GM23248 (cell line): ENCODE results near the gene SDHAF3. TPM values are rescaled to one million over a fixed set of nuclear protein-coding genes. Genes with fewer than 3 reads are reported as not detected.
"Not testable (repeated sequence)": the region's sequence is repeated elsewhere in the genome, so short reads cannot be mapped to it uniquely, and the experiment has no call there.

Experiments
- DNase-seq: peaks from one replicate; pipeline ENCODE4 v3.0.0-alpha.2; 2015
- H2AFZ ChIP-seq: fragments of 200-600 bp; sonication (generic); 2 replicates; pipeline ENCODE4 v1.6.1; 2016; ENCODE audit warnings: antibody characterized with exemption
- H3F3A ChIP-seq: fragments of 200-600 bp; sonication (generic); 2 replicates; pipeline ENCODE4 v1.6.1; 2016; ENCODE audit warnings: mild to moderate bottlenecking, antibody characterized with exemption, mixed run types; ENCODE audit not compliant: insufficient read depth
- H3K27ac ChIP-seq: fragments of 200-600 bp; sonication (generic); 2 replicates; pipeline ENCODE4 v1.5.1; 2016; ENCODE audit warnings: mild to moderate bottlenecking
- H3K27me3 ChIP-seq: fragments of 200-600 bp; sonication (generic); replicated peaks from 2 replicates; pipeline ENCODE4 v1.6.1; 2016; ENCODE audit warnings: mild to moderate bottlenecking; ENCODE audit not compliant: insufficient read depth
- H3K36me3 ChIP-seq: fragments of 200-600 bp; sonication (generic); 2 replicates; pipeline ENCODE4 v1.6.1; 2016; ENCODE audit warnings: low read depth, mild to moderate bottlenecking
- H3K4me1 ChIP-seq: fragments of 200-600 bp; sonication (generic); 2 replicates; pipeline ENCODE4 v1.6.1; 2016; ENCODE audit warnings: mild to moderate bottlenecking; ENCODE audit not compliant: insufficient read depth
- H3K4me2 ChIP-seq: fragments of 200-600 bp; sonication (generic); one replicate; pipeline ENCODE4 v1.6.1; 2016; ENCODE audit warnings: mild to moderate bottlenecking; ENCODE audit not compliant: unreplicated experiment
- H3K4me3 ChIP-seq: fragments of 200-600 bp; sonication (generic); 2 replicates; pipeline ENCODE4 v1.5.1; 2016; ENCODE audit warnings: mild to moderate bottlenecking
- H3K79me2 ChIP-seq: fragments of 200-600 bp; sonication (generic); 2 replicates; pipeline ENCODE4 v1.6.1; 2016; ENCODE audit warnings: mild to moderate bottlenecking; ENCODE audit not compliant: insufficient read depth
- H3K9ac ChIP-seq: fragments of 200-600 bp; sonication (generic); 2 replicates; pipeline ENCODE4 v1.6.1; 2016; ENCODE audit warnings: mild to moderate bottlenecking
- H3K9me2 ChIP-seq: fragments of 200-600 bp; sonication (generic); 2 replicates; pipeline ENCODE4 v1.6.1; 2016; ENCODE audit warnings: mixed run types, mild to moderate bottlenecking, moderate library complexity; ENCODE audit not compliant: insufficient read depth
- H3K9me3 ChIP-seq: fragments of 200-600 bp; sonication (generic); one replicate; pipeline ENCODE4 v1.6.1; 2017; ENCODE audit warnings: low read depth
- H4K20me1 ChIP-seq: fragments of 200-600 bp; sonication (generic); 2 replicates; pipeline ENCODE4 v1.6.0; 2016; ENCODE audit not compliant: insufficient read depth
- EZH2 ChIP-seq: fragments of 200-600 bp; sonication (generic); IDR thresholded peaks from 2 replicates; pipeline ENCODE4 v1.6.1; 2018; ENCODE audit warnings: antibody characterized with exemption, mild to moderate bottlenecking; ENCODE audit not compliant: insufficient read depth, poor library complexity, severe bottlenecking
- EZH2phosphoT487 ChIP-seq: fragments of 200-600 bp; sonication (generic); IDR thresholded peaks from 2 replicates; pipeline ENCODE4 v1.6.1; 2018; ENCODE audit warnings: antibody characterized with exemption, moderate library complexity, mild to moderate bottlenecking, low read depth; ENCODE audit not compliant: insufficient read depth
- WGBS, 2 experiments: methylation state at CpG; one replicate each; pipeline ENCODE4 v1.1.6; 2015 to 2017; ENCODE audit warnings: low lambda C conversion rate in 2 of 2, low coverage in 1 of 2; ENCODE audit errors: missing lambda C conversion rate in 2 of 2; 5-methylcytosine and 5-hydroxymethylcytosine counted together
- in situ Hi-C: fragments of 300-500 bp; cut with MboI; formaldehyde crosslinking; loops from 2 replicates; pipeline ENCODE4 v1.15.0; 2020
- polyA plus RNA-seq: library from polyadenylated mRNA; unstranded; fragments of >200 nt; fragmentation: Nextera tagmentation; extraction: Ambion mirVana; gene quantifications from 2 replicates; pipeline ENCODE4 v1.2.1, GENCODE V29; 2016
- total RNA-seq: library from RNA; depleted of rRNA; stranded (reverse); fragments of >200 nt; shearing (Covaris generic); gene quantifications from 2 replicates; pipeline ENCODE4 v1.2.3, GENCODE V29; 2014

SDHAF3 gene
- total and polyA plus RNA-seq, 2 experiments from 2014 or later: 6.3 to 34.0 TPM

- DNase-seq: peak; percentile 61
- Histone ChIP-seq H3K27me3 (no peaks in the 10 kb centered on the region), H3K9me2 (no peaks in the 10 kb centered on the region), H3F3A (no peaks in the 10 kb centered on the region), H2AFZ (no peak overlapping the region), H3K4me3 (no peak overlapping the region), H3K4me2 (no peak overlapping the region), H3K27ac (no peak overlapping the region), H3K9ac (no peak overlapping the region), H3K36me3 (no peaks in the 10 kb centered on the region), H4K20me1 (no peaks in the 10 kb centered on the region), H3K4me1 (no peaks in the 10 kb centered on the region), H3K9me3 (no peaks in the 10 kb centered on the region), H3K79me2 (no peaks in the 10 kb centered on the region)
- no peak for TF ChIP-seq EZH2phosphoT487
- TF ChIP-seq EZH2: no peak
- 0 to 5% methylated on average over 1 of the region's 1 CpG for WGBS, 2 experiments
- in situ Hi-C loops: no loop called here
Measured at GRCh38 chr7:97187067-97187466, 69.6 kb downstream of the SDHAF3 start.

GRCh38 chr7:97196174-97196573 is 78.7 kb downstream of the SDHAF3 start:
- H2AFZ ChIP-seq, in situ Hi-C loops, H3K9me2 ChIP-seq, H3K4me2 ChIP-seq, H3K4me1 ChIP-seq, H3K27me3 ChIP-seq, DNase-seq, H3K27ac ChIP-seq, H3F3A ChIP-seq, H4K20me1 ChIP-seq, H3K79me2 ChIP-seq, H3K9me3 ChIP-seq, H3K9ac ChIP-seq, H3K4me3 ChIP-seq, H3K36me3 ChIP-seq: not testable (repeated sequence)
- WGBS, 2 experiments: 17 to 35% methylated on average over 2 of the region's 2 CpGs

DNA sequence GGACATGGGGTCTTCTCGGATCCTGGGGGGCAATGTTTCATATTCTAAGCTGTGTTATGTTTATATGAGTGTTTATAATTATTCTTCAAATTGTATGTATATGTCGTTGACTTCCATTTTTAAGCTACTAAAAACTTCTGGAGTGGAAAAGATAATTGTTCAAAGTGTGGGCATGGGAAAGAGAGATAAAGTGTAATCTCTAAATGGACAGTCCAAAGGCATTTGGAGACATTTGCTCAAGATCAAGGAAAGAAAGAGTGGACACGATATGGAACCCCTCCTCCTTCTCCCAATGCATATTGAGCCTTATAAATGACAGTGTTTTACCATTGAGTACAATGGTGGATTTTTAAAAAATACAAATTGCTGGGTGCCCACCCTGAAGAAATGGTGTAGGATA is 81.1 kb downstream of the SDHAF3 start:
- no peaks in the 10 kb centered on the region for H3K9me3 ChIP-seq

GRCh38 chr7:97200018-97200417 is 82.5 kb downstream of the SDHAF3 start:
- H3K27me3 ChIP-seq: no peaks in the 10 kb centered on the region
- H3K27ac ChIP-seq: no peak overlapping the region
- no peaks in the 10 kb centered on the region for H4K20me1 ChIP-seq
- H3K9me3 ChIP-seq: no peaks in the 10 kb centered on the region
- in situ Hi-C loops: no loop called here
- no peak overlapping the region for H3K4me3 ChIP-seq
- DNase-seq: no peak
- no peak overlapping the region for H3K4me2 ChIP-seq
- WGBS, 2 experiments: 56 to 71% methylated on average over 2 of the region's 2 CpGs
- no peaks in the 10 kb centered on the region for H3K36me3 ChIP-seq
- H3K4me1 ChIP-seq: no peaks in the 10 kb centered on the region
- no peaks in the 10 kb centered on the region for H3F3A ChIP-seq
- no peaks in the 10 kb centered on the region for H3K9me2 ChIP-seq
- TF ChIP-seq EZH2phosphoT487 (no peak), EZH2 (no peak)
- H3K79me2 ChIP-seq: no peaks in the 10 kb centered on the region
- no peak overlapping the region for H3K9ac ChIP-seq
- H2AFZ ChIP-seq: no peak overlapping the region

More for the DNA sequence above, 81.1 kb downstream of the SDHAF3 start:
- Histone ChIP-seq H3K27ac (no peak overlapping the region), H3K9me2 (no peaks in the 10 kb centered on the region), H3K9ac (no peak overlapping the region), H3K4me1 (no peaks in the 10 kb centered on the region), H3K79me2 (no peaks in the 10 kb centered on the region), H3K36me3 (no peaks in the 10 kb centered on the region), H4K20me1 (no peaks in the 10 kb centered on the region), H3F3A (no peaks in the 10 kb centered on the region), H3K27me3 (no peaks in the 10 kb centered on the region), H3K4me2 (no peak overlapping the region), H3K4me3 (no peak overlapping the region), H2AFZ (no peak overlapping the region)
- in situ Hi-C loops: no loop called here
- no peak for DNase-seq
- WGBS, 2 experiments: 7 to 15% methylated on average over 3 of the region's 3 CpGs
- no peak for TF ChIP-seq EZH2

DNA sequence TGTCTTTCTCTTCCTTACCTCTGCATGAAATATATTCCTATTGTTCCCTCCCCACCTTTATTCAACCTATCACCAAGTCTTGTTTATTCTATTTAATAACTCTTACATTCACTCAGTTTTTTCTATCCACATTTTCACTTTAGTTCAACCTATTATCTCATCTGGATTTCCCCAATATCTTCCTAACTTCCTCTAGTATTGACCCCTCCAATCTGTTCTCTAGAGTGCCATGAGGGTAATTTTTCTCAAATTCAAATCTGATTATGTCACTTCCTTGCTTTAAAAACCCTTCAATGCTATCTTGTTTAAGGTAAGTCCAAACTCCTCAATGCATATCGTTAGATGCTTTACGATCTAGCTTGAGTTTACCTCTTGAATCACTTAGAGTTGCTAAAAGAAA is 86.5 kb downstream of the SDHAF3 start:
- in situ Hi-C loops: no loop called here
- Histone ChIP-seq H3K27me3 (no peaks in the 10 kb centered on the region), H3K36me3 (no peaks in the 10 kb centered on the region), H3K27ac (no peak overlapping the region), H3K9me3 (no peaks in the 10 kb centered on the region), H3K4me2 (no peak overlapping the region), H3K9me2 (no peaks in the 10 kb centered on the region), H2AFZ (no peak overlapping the region), H3K4me3 (no peak overlapping the region), H3K9ac (no peak overlapping the region), H4K20me1 (no peaks in the 10 kb centered on the region), H3K4me1 (no peaks in the 10 kb centered on the region), H3K79me2 (no peaks in the 10 kb centered on the region), H3F3A (no peaks in the 10 kb centered on the region)
- 31 to 32% methylated on average over 2 of the region's 2 CpGs for WGBS, 2 experiments
- no peak for TF ChIP-seq EZH2phosphoT487
- no peak for TF ChIP-seq EZH2
- DNase-seq: no peak
